Erythroblast (primary cell): ENCODE measurements around the gene CHN2.

Experiments used
- GATA1 ChIP-seq: IDR thresholded peaks from 2 replicates; pipeline ENCODE4 v1.6.1; 2011; ENCODE audit warnings: low read depth, mild to moderate bottlenecking, control low read depth, low read length, moderate library complexity
- POLR2A ChIP-seq: IDR thresholded peaks from 2 replicates; pipeline ENCODE4 v1.6.1; 2011; ENCODE audit warnings: mild to moderate bottlenecking, low read length

GRCh38 chr7:29518616-29519015, 324.0 kb downstream of the CHN2 start:
- no peak for TF ChIP-seq POLR2A
- TF ChIP-seq GATA1, result no peak
